Heart left ventricle (tissue), 13 donors: ENCODE results near the gene CNFN.

Experiments
- POLR2A ChIP-seq, 2 donors: fragments of 450-650 bp; IDR thresholded peaks; one replicate each; pipeline ENCODE4 v1.6.1; 2017; ENCODE audit warnings: antibody characterized with exemption in 2 of 2, mild to moderate bottlenecking in 2 of 2, moderate library complexity in 2 of 2
- TF ChIP-seq, protein P1 (sequence below), 12 donors: fragments of 200-600 bp; sonication (generic) in 4 of 12; IDR thresholded peaks; one replicate each; pipeline versions ENCODE4 v1.5.0 to v1.8.0; 2018 to 2022; ENCODE audit warnings: antibody characterized with exemption in 12 of 12, mild to moderate bottlenecking in 5 of 12
- donor health status: ischemic (EF 13 %, LVEDD 7.1; RV severe dilation, severe dysfunction).
- donor health status: DM: no; HTN: yes; CAD: no.
- donor health status: DM: no; HTN: no; CAD: no.
- donor health status: ischemic (EF 25% LVEDD 6.9; RV normal size, moderate dysfunction).
- donor health status: ischemic (EF 25% LVEDD 5.7; RV mildly dilated, moderate dysfunction).
- donor health status: ischemic (EF 35%, LVEDD 5.7; RV mildly dilated, moderate dysfunction).
- donor health status: nonischemic (EF 11% LVEDD 7.7; RV severe dilation, severe dysfunction).
- donor health status: DM: yes; HTN: yes; CAD: no.
- donor health status: PGD.
- donor health status: ischemic (EF 29% LVEDD 5.4; RV normal size, mild dysfunction).
- donor health status: nonischemic (EF 23%, LVEDD 6.1; RV moderate dilation, normal function).

DNA sequence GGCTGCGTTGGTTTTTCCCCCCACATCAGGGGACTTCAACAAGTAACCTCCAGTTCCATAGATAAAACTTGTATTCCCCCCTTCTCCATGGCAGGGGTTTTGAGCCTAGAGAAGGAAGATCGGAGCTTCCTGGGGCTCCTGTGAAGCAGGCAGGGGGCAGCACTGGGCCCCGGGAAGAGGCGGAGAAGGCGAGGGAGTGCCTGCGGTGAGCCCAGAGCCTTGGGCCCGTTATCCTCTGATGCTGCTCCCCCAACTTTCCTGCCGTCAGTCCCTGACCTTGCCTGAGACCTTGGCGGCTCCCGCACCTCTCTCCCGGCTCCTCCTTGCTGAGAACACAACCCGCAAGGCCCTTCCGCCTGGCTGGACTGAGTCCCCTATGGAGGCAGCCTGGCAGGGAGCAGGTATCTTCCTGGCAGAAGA lies 34.6 kb upstream of the CNFN start:
- TF ChIP-seq, protein P1, sequence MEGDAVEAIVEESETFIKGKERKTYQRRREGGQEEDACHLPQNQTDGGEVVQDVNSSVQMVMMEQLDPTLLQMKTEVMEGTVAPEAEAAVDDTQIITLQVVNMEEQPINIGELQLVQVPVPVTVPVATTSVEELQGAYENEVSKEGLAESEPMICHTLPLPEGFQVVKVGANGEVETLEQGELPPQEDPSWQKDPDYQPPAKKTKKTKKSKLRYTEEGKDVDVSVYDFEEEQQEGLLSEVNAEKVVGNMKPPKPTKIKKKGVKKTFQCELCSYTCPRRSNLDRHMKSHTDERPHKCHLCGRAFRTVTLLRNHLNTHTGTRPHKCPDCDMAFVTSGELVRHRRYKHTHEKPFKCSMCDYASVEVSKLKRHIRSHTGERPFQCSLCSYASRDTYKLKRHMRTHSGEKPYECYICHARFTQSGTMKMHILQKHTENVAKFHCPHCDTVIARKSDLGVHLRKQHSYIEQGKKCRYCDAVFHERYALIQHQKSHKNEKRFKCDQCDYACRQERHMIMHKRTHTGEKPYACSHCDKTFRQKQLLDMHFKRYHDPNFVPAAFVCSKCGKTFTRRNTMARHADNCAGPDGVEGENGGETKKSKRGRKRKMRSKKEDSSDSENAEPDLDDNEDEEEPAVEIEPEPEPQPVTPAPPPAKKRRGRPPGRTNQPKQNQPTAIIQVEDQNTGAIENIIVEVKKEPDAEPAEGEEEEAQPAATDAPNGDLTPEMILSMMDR (IDR thresholded peaks at IDR 0.05), result peak in 5 of 12 donors; percentile 12 to 50 (median 36)
- no peak for TF ChIP-seq POLR2A (IDR thresholded peaks at IDR 0.05)
